ENCODE measurements around the gene MAP7.

Gene MAP7

DNA sequence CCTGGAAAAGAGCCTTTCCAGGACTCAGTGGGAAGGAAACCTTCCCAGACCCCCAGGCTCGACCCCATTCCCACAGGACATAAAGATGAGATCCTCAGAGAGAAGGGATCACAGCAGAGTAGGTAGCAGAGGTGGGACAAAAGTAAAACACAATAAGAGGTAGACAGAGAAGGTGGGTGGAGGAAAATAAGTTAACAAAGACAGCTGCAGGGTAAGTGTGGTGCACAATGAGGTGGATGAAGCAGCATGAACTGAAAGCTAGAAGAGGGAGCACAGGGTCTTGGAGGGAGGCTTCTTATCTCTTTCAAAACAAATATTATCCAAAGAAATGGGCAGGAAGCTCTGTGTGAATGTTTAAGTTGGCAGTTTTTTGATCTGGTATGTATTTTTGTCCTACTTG lies 14.0 kb upstream of the MAP7 start:
- no peak for DNase-seq (ENCODE audit: low read depth in 3 of 3)

DNA sequence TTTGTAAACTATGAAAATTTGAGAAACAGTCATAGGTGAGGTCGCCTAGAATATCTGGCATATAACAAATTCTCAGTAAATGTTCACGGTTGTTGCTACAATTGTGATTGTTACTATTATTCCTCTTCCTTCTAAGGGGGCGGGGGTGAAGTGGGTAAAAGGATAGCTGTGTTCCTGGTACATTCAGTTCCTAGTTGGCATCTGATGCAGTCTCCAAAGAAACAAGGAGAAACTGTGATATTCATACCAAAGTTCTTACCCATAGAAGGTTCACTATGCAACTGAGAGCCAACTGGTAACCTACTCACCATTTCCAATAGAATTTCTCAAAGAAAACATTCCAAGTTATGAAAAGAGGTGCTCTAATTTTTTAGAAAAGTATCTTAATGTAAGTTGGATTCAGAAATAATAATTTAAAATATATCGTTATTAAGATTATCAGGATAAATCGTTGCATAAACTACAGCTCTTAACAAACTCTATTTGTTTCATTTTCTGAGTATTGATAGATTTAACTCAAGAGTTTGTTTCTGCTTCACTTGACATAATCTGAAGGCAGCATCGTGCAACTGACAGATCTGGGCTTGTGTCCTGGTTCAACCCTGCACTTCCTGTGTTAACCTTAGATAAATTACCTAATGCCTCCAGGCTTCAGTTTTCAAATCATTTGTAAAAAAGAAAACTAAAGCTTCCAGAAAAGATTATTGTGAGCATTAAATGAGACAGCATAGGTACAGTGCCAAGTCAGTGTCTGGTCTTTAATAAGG lies 13.3 kb upstream of the MAP7 start:
- no peak for DNase-seq (ENCODE audit: low read depth in 3 of 3)

DNA sequence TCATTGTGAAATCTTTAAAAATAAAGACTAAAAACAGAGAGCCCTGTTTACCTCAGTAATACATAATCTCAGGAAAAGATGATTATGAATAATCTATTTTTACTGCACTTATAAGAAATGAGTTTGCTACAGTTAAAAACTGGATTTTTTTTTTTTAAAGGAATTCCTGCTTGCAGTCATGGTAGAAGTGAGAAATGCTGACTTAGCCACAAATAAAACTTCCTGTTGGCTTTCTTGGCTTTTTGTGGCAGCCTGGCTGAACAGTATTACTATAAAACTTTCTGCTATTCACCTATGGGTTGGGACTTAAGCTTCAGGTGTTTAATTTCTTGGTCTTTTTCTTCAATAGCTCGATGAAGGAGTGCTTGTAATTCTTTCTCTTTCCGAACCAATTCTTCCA lies 12.0 kb upstream of the MAP7 start:
- DNase-seq (ENCODE audit: low read depth in 3 of 3): no peak

DNA sequence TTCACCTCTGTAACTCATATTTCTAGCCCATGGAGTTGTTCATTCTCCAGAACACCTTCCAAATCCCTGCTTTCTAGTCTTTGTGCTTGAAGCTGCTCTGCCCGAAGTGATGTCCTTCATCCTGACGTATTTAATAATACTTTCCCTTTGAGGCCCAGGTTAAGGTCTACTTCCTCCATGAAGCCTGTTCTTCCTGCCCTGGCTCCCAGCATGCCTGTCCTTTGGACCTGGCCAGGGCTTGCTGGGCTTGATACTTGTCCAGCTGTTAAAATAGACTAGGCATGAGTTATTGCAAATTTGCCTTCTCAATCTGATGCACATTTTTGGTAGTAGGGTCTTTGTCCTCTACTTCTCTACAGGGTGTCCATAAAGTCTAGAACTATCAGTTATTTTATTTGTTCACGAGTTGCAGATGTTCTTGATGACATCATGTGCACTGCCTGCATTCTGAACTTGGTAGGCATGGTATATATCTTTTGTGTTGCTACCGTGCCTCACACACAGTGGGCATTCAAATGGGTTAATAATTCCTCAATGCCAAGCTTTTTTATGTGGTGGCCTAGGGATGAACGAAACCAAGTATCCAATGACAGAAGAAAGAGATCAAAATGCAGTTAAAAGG lies 3.1 kb upstream of the MAP7 start:
- no peak for DNase-seq (ENCODE audit: low read depth in 3 of 3)

DNA sequence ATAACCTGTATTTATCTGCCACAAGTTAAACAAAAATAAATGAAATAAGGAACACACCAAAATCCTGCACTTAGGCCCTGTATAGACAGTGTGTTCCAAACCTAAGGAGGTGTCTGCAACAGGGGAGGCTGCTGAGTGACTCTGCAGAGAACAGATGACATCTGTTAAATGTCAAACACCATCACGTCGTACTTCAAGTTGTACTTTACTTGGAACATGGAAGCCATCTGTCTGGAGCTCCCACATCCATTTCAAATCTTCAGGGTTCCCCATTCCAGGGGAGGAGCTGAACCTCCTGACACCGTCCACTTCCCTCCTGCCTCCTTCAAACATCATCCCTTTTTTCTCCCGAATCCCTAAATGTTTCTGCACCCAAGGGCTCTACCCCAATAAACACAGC lies 1.8 kb upstream of the MAP7 start:
- DNase-seq (ENCODE audit: low read depth in 3 of 3): no peak

DNA sequence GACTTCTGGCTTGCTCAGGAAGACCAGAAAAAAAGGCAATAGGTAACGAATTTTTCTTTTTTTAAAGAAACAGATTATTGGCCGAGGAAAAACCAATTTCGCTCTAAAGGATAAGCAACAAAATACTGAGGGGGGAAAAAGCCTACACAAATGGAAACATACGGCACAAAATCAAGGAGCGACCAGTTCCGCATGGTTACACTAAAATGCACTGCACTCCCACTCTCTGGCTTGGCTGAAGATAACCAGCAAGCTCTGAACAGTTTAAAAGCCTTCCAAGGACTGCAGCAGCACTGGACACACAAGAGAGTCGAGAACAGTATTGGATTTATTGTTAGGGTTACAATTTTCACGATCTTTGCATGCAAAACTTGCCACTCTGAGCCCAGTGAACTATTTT lies 881 bp upstream of the MAP7 start:
- no peak for DNase-seq (ENCODE audit: low read depth in 3 of 3)

DNA sequence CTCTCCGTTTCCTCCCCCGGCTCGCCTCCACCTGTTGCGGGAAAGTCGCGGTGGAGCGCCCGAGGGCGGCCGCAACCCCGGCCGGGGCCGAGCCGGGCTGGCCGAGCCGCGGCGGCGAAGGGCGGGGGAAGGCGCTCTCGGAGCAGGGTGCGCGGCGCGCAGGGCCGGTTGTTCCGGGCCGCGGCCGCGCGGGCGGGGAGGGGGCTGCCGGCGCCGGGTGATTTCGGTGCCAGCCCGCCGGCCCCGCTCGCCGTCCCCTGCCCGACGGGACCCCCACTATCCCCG lies 235 bp downstream of the MAP7 start:
- no peak for DNase-seq (ENCODE audit: low read depth in 3 of 3)

DNA sequence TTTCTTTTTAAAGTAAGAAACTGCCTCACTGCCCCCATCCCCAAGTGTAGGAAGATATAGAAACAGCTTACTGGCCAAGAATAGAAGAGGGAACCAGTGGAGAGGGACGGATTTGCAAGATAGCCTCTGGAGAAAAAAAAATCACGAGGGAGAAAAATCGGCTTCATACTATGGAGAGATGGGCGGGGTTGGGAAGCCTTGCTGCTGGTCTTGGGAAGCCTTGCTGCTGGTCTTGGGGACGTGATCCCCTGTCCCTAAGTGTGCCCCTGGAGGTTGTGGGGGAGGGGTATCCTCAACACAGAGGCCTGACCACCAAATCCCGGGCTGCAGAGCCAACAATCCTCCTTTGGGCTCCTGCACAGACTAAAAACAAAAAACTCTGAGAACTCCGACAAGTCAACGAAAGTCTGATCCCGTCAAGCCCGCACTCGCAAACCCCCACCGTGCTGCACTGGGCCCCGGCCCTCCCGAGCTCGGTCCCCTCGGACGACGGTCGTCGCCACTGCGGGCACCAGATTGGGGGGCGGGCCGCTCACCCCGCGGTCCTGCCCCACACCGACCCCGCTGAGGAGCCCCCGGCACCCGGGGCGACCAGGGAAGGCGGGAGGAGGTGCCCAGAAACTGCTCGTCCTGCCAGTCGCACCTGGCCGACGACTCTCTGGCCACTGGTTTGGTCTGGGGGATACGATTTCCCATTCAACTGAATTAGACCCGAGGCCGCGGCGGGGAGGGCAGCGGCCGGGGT lies 750 bp downstream of the MAP7 start:
- DNase-seq (ENCODE audit: low read depth in 3 of 3): no peak

DNA sequence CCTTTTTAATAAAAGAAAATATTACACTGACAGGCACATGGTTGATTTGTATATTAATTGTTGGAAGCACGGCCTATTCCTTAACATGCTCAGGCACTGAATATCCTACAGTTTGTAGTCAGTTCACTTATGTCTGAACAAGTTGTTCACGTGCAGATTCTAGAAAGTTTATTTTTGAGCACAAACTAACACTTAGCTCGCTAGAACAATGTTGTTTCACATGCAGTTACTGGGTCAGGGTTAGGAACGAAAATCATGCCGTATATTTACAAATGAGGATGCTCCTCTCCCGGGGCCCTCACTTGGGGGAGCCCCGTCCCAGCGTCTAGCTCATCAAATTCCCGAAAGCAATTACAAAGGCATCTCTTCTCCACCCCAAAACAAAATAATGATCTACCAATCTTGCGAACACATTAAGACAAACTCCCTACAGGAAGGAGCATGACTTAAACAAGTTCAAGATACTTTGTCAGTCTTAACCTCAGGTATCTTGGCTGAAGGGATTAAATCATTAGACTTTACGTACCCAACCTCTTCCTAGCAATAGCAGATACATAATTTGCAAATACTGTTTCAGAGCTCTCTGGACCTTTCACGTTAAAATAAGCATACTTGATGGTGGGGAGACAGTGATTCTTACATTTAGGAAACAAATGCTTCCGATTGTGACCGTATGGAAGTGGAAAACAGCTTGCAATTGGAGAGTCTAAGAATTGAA lies 1.5 kb downstream of the MAP7 start:
- DNase-seq (ENCODE audit: low read depth in 3 of 3): no peak

DNA sequence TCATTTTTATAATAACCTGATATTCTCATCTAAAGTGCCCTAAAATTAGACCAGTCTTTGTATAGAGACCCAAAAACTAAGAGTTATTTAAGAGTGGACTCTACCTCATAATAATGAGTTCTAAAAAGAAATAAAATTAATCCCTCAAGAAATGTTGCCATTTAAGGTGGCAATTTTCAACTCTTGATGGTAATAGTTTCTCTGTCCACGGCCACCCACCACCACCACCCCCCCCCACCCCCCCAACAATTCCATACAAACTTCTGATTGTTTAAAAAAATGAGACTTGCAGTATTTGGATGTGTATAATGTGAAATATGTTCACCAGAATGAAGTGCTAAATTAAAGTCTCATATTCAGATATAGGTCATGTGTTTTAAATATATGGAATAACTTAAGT lies 2.4 kb downstream of the MAP7 start:
- DNase-seq (ENCODE audit: low read depth in 3 of 3): no peak

DNA sequence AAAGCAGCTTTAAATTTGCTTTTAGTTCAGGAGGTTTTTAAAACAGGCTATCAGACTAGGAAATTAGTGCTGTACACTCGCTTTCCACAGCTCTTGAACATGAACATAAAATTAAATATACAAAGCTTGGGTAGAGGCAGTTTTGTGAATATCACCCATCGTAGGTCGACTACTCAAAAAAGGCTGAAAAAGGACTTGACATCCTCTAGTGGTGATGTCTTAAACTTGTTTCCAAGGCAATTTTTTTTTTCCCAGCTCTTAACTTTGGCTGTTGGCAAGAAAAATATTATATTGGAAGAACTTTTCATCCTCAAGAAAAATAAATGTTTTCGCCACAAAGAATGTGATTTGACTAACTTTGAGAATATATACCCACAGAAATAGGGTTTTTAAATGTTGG lies 2.9 kb downstream of the MAP7 start:
- no peak for DNase-seq (ENCODE audit: low read depth in 3 of 3)

DNA sequence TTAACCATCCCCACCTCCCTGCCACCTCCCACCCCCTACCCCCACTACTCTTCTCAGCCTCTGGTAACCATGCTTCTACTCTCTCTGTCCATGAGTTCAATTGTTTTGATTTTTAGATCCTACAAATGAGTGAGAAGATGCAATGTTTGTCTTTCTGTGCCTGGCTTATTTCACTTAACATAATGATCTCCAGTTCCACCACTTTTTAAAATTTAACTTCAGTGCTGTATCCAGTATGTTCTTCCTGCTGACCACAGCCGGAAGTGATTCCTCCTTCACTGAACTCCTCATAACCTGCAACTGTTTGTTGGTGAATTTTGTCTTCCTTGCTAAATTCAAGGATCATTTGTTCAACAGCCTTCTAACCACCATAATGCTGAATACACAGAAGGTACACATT lies 3.9 kb downstream of the MAP7 start:
- no peak for DNase-seq (ENCODE audit: low read depth in 3 of 3)

DNA sequence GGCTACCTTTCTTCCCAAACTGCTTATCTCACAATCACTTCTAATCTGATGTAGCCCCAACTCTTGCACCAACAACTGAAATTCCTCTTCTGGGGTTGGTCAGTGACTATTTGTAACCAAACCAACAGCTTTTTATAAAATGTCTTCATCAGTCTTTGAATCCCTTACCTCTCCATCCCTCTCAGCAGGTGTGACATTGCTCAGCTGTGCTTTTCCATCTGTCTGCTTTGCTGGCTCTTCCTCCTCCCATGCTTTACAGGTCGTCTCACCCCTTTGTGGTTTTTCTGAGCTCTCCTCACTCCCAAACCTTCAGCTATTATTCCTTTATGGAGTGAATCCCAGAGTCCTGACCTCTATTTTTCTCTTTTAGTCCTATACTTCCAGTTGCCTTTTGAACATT lies 5.9 kb downstream of the MAP7 start:
- no peak for DNase-seq (ENCODE audit: low read depth in 3 of 3)

DNA sequence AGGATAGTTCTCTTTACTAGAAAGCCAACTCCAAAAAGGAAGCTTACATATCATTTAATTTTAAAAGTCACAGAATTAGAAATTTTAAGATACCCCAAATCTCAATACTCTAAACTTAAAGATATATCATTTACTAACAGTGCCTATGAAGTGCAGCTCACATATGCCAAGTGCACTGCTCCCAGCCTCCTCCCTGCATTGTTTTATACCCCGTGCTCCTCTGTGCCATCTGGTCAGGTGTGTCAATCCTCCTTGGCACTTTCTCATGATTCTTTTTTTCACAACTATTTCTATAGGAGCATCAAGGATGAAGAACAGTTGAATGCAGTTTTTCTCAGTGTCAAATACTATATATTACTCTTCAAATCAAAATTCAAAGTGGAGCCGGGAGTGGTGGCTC lies 8.8 kb downstream of the MAP7 start:
- DNase-seq (ENCODE audit: low read depth in 3 of 3): no peak

DNA sequence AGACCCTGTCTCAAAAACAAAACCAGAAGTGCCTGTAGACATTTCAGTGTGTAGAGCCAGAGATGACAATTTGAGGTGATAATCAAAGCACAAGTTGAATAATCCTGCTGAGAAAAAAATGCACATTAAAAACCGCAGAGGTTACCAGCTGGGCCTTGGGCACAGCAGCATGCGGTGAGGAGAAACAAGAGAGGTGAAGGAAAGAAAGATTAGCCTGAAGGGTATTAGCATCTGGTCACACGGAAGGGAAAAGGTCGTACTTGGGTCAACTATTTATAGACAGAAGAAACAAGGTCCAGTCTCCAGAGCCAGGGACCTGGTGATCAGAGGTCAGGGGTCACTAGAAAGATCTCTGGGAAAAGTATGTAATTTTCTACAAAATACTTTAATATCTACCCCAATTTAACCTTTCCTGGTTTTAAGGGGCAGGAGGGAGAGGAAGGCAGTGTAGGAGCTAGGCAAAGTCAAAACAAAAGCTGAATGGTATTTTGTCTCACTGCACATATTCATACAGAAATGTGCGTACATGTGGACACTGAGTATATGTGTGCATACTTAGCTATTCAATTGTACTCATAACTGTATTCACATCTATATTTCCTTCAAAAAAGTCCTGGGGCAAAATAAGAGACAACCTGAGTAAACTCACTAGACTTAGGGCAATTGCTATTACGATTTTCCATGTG lies 10.1 kb downstream of the MAP7 start:
- DNase-seq (ENCODE audit: low read depth in 3 of 3): no peak

DNA sequence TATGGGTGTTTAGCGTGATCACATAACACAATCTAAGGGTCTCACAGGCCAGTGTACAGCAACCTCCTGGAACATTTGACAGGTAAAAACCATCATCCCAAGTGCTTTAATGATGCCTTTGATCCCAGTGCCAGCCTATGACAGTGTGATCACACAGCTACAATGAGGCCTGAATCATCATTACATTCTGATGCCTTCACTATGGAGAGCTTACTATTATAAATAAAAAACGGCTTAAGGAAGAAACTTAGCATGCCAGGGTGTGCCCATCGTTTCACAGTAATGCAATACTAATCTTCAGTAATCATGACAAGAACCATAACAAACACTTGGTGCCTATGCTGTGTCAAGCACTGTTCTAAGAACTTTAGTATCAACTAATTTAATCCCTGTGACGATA lies 11.4 kb downstream of the MAP7 start:
- DNase-seq (ENCODE audit: low read depth in 3 of 3): no peak

DNA sequence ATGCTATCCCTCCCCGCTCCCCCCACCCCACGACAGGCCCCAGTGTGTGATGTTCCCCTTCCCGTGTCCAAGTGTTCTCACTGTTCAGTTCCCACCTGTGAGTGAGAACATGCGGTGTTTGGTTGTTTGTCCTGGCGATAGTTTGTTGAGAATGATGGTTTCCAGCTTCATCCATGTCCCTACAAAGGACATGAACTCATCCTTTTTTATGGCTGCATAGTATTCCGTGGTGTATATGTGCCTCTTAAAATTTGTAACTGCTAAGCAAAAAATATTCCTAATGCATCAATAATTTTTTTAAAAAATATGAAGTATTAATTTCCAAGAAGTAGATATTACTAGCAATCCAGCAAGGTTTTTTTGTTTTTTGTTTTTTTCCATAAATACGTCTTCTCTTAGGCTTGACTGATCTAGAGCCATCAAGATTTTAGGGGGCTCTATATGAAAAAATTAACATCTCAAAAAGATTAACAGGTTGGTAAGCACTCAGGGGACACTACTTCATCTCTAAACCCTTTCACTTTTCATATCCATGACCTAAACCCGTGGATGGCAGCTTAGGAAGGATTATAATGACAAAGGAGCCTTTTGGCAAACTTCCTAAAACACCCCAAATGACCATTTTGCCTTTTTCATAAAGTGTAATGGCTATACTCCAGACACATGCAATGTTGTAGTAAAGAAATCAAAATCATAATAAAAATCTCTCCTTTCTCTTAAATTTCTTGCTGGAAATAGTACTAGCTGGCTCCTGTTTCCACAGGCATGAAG lies 14.2 kb downstream of the MAP7 start:
- DNase-seq (ENCODE audit: low read depth in 3 of 3): no peak

DNA sequence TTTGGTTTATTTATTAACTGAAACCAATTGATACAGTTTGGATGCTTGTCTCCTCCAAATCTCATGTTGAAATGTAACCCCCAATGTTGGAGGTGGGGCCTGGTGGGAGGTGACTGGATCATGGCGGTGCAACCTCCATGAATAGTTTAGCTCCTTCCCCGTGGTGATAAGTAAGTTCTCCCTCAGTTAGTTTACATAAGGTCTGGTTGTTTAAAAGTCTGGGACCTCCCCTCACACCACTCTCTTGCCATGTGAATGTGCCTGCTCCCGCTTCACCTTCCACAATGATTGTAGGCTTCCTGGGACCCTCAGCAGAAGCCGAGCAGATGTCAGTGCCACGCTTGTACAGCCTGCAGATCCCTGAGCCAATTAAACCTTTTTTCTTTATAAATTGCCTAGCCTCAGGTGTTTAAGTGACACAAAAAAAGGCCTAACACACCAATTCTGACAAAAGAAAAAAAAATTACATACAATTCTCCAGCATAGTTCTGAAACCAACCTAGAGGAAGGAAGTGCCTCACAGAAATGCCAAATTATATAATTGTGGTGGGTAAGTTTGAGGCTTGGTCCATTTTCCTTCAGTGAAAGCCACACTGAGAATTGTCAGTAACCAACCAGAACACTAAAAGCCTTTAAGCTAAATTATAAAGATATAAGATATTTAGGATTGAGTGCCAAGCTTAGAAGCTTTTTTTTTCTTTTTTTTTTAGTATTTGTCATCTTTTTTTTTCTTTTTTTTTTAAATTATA lies 15.0 kb downstream of the MAP7 start:
- no peak for DNase-seq (ENCODE audit: low read depth in 3 of 3)

DNA sequence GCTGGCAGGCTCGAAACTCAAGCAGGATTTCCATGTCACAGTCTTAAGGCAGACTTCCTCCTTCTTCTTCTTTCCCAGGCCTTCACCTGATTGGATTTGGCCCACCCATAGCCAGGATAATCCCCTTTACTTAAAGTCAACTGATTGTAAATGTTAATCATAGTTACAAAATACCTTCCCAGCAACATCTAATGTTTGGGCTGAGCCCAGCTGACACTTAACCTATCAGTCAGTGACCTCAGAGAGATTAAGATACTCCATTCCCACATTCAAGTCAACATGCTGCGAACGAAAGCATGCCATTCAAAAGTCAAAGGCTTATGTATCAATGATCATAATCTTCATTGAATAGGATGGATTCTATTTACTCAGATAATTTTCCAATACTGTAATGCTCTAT lies 16.0 kb downstream of the MAP7 start:
- no peak for DNase-seq (ENCODE audit: low read depth in 3 of 3)

DNA sequence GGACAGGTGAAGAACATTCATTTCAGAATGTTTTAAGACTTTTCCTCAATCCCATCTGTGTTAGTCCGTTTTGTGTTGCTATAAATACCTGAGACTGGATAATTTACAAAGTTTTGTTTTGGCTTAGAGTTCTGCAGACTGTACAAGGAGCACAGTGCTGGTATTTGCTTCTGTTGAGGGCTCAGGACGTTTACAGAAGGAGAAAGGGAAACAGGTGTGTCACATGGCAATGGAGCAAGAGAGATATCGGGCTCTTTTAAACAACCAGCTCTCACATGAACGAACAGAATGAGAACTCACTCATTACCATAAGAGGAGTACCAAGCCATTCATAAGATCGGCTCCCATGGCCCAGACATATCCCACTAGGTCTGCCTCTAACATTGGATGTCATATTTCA lies 16.7 kb downstream of the MAP7 start:
- no peak for DNase-seq (ENCODE audit: low read depth in 3 of 3)

DNA sequence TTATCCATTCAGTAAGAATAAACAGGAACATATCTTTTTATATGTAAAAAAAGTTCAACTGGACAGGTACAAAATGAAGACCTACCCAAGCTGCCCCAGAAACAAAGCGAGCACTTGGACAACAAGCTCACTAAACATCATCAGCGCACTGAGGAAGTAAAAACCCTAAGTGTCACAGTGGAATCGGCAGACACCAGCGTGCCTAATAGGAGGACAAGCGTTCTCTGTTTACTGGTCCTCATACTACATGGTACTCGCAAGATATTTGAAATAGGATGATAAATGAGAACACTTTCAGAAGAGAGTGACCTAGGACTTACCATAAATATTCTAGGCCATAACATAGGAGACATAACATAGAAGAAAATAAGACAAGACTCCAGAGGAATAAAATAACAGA lies 18.2 kb downstream of the MAP7 start:
- no peak for DNase-seq (ENCODE audit: low read depth in 3 of 3)

Data from stimulated activated CD4-positive, alpha-beta T cell treated with anti-CD3 and anti-CD28 coated beads, TNF-alpha, amount 100 ng/mL, for 48 hours (primary cell).